Gastroesophageal sphincter (tissue), 4 donors: ENCODE data around the gene EMP1. TPM values are rescaled to one million over a fixed set of nuclear protein-coding genes. Genes with fewer than 3 reads are reported as not detected.

Experiments used
- ATAC-seq: fragments of 150-250 bp; one replicate; pipeline ENCODE4 v1.9.1; 2016; ENCODE audit warnings: mild to moderate bottlenecking, moderate library complexity
- H3K27ac ChIP-seq, 4 donors: fragments of 200-600 bp; sonication (generic) in 3 of 4; 1 replicate in 3 of 4; 2 replicates in 1 of 4; pipeline ENCODE4 v1.5.1; 2016 to 2019
- H3K27me3 ChIP-seq: fragments of 200-600 bp; sonication (generic); one replicate; pipeline ENCODE4 v1.5.1; 2019
- H3K36me3 ChIP-seq, 2 donors: fragments of 200-600 bp; sonication (generic); one replicate each; pipeline ENCODE4 v1.5.1; 2019; ENCODE audit warnings: control low read depth in 1 of 2
- H3K4me1 ChIP-seq, 3 donors: fragments of 200-600 bp; sonication (generic); 1 replicate in 2 of 3; 2 replicates in 1 of 3; pipeline ENCODE4 v1.5.1; 2016 to 2019; ENCODE audit warnings: control low read depth in 2 of 3
- H3K4me3 ChIP-seq, 2 donors: fragments of 200-600 bp; sonication (generic); one replicate each; pipeline ENCODE4 v1.5.1; 2019; ENCODE audit warnings: mild to moderate bottlenecking in 1 of 2, moderate library complexity in 1 of 2
- H3K9me3 ChIP-seq, 3 donors: fragments of 200-600 bp; sonication (generic); one replicate each; pipeline ENCODE4 v1.5.1; 2017 to 2019; ENCODE audit warnings: control low read depth in 2 of 3
- CTCF ChIP-seq, 4 experiments: fragments of 200-600 bp in 2 of 4; fragments of 450-650 bp in 2 of 4; sonication (generic) in 1 of 4; IDR thresholded peaks; one replicate each; pipeline ENCODE4 v1.5.1; 2017 to 2019; ENCODE audit warnings: antibody characterized with exemption in 4 of 4, mild to moderate bottlenecking in 2 of 4, moderate library complexity in 2 of 4
- EP300 ChIP-seq: sonication (generic); formaldehyde crosslinking; IDR thresholded peaks from one replicate; pipeline ENCODE4 v1.6.1; 2017; ENCODE audit warnings: antibody characterized with exemption, mild to moderate bottlenecking
- POLR2A ChIP-seq, 2 donors: fragments of 450-650 bp; IDR thresholded peaks; one replicate each; pipeline ENCODE4 v1.6.1; 2017; ENCODE audit warnings: antibody characterized with exemption in 2 of 2, mild to moderate bottlenecking in 2 of 2, moderate library complexity in 1 of 2
- POLR2AphosphoS5 ChIP-seq: sonication (generic); formaldehyde crosslinking; IDR thresholded peaks from one replicate; pipeline ENCODE4 v1.6.1; 2017; ENCODE audit warnings: antibody characterized with exemption
- WGBS, 2 donors: methylation state at CpG; one replicate each; pipeline ENCODE4 v1.1.5; 2018; ENCODE audit warnings: low coverage in 1 of 2; 5-methylcytosine and 5-hydroxymethylcytosine counted together
- total RNA-seq, 4 donors: library from RNA; depleted of rRNA; stranded (reverse); fragments of >200 nt; gene quantifications; one replicate each; pipeline ENCODE4 v1.1.0, GENCODE V29; 2016

The EMP1 gene
- total RNA-seq, 4 donors from 2014 or later, result 50.0 to 482 (median 331) TPM

- H3K9me3 ChIP-seq, result peaks cover 0 to 3% (median 0%) of the 10 kb centered on the region in 3 donors
- peaks cover 0 to 26% (median 0%) of the 10 kb centered on the region in 3 donors for H3K4me1 ChIP-seq
- TF ChIP-seq EP300, result no peak
- TF ChIP-seq POLR2AphosphoS5, result no peak
- TF ChIP-seq POLR2A (IDR thresholded peaks at IDR 0.05), result no peak
- TF ChIP-seq CTCF (IDR thresholded peaks at IDR 0.05), result no peak
- ATAC-seq, result no peak
- no peak overlapping the region for H3K27ac ChIP-seq
- H3K27me3 ChIP-seq, result no peaks in the 10 kb centered on the region
- no peaks in the 10 kb centered on the region for H3K36me3 ChIP-seq
- WGBS, 2 donors, result 54 to 83% methylated on average over 2 of the region's 2 CpGs
- no peak overlapping the region for H3K4me3 ChIP-seq
Measured at GRCh38 chr12:13156277-13156676, 40.2 kb upstream of the EMP1 start.

- Histone ChIP-seq H3K27ac (no peak overlapping the region), H3K36me3 (no peaks in the 10 kb centered on the region), H3K4me3 (no peak overlapping the region), H3K4me1 (peaks cover 0 to 14% (median 3%) of the 10 kb centered on the region in 3 donors), H3K9me3 (no peaks in the 10 kb centered on the region), H3K27me3 (no peaks in the 10 kb centered on the region)
- no peak for ATAC-seq
- TF ChIP-seq POLR2AphosphoS5, result no peak
- no peak for TF ChIP-seq POLR2A (IDR thresholded peaks at IDR 0.05)
- TF ChIP-seq EP300, result no peak
- TF ChIP-seq CTCF (IDR thresholded peaks at IDR 0.05), result no peak
- WGBS, 2 donors, result 69 to 88% methylated on average over 2 to 3 of the region's 3 CpGs
Measured at GRCh38 chr12:13161172-13161571, 35.4 kb upstream of the EMP1 start.

GRCh38 chr12:13162904-13163303 is 33.6 kb upstream of the EMP1 start:
- Histone ChIP-seq H3K27me3 (no peaks in the 10 kb centered on the region), H3K4me3 (no peak overlapping the region), H3K27ac (no peak overlapping the region), H3K36me3 (no peaks in the 10 kb centered on the region), H3K4me1 (peaks cover 0 to 15% (median 3%) of the 10 kb centered on the region in 3 donors), H3K9me3 (no peaks in the 10 kb centered on the region)
- WGBS, 2 donors, result 91 to 93% methylated on average over 3 to 4 of the region's 4 CpGs
- ATAC-seq, result no peak
- TF ChIP-seq EP300 (no peak), POLR2AphosphoS5 (no peak), CTCF (IDR thresholded peaks at IDR 0.05) (no peak), POLR2A (IDR thresholded peaks at IDR 0.05) (no peak)

- peaks cover 3% of the 10 kb centered on the region for H3K27me3 ChIP-seq
- no peak overlapping the region for H3K27ac ChIP-seq
- peaks cover 0 to 15% (median 3%) of the 10 kb centered on the region in 3 donors for H3K4me1 ChIP-seq
- WGBS, 2 donors, result 87 to 94% methylated on average over 2 to 5 of the region's 8 CpGs
- no peaks in the 10 kb centered on the region for H3K36me3 ChIP-seq
- no peak for ATAC-seq
- no peak overlapping the region for H3K4me3 ChIP-seq
- TF ChIP-seq CTCF (IDR thresholded peaks at IDR 0.05) (no peak), POLR2AphosphoS5 (no peak), POLR2A (IDR thresholded peaks at IDR 0.05) (no peak), EP300 (no peak)
- no peaks in the 10 kb centered on the region for H3K9me3 ChIP-seq
Measured at GRCh38 chr12:13163868-13164635, 32.5 kb upstream of the EMP1 start.
